H1 (cell line): ENCODE measurements around the gene ZNRF2. TPM values are rescaled to one million over a fixed set of nuclear protein-coding genes. Genes with fewer than 3 reads are reported as not detected.

ENCODE experiments used
- BACH1 ChIP-seq: IDR thresholded peaks from 2 replicates; pipeline ENCODE4 v1.6.1; 2012; ENCODE audit warnings: low read length, improper control_type of control experiment
- BCL11A ChIP-seq, 2 experiments: IDR thresholded peaks; one replicate each; pipeline ENCODE4 v1.6.1; 2011; ENCODE audit warnings: low read depth in 2 of 2, low read length in 2 of 2, mild to moderate bottlenecking in 2 of 2
- POU5F1 ChIP-seq: IDR thresholded peaks from 2 replicates; pipeline ENCODE4 v1.6.1; 2011; ENCODE audit warnings: low read depth, mild to moderate bottlenecking, low read length, moderate library complexity
- RNF2 ChIP-seq: fragments of 200-900, 300-1000 bp; sonication (generic); IDR thresholded peaks from 2 replicates; pipeline ENCODE4 v1.7.1; 2016; ENCODE audit warnings: borderline replicate concordance, low read depth, mild to moderate bottlenecking, antibody characterized with exemption, low read length; ENCODE audit not compliant: poor library complexity, severe bottlenecking; ENCODE audit errors: missing control alignments
- polyA plus RNA-seq, 7 experiments: library from polyadenylated mRNA; depleted of rRNA in 3 of 7; stranded (reverse) in 5 of 7; unstranded in 2 of 7; fragments of >200 nt in 5 of 7; fragments of 200-250 nt in 2 of 7; gene quantifications; 1 replicate in 5 of 7; 2 replicates in 1 of 7; 4 replicates in 1 of 7; pipeline versions ENCODE4 v1.2.1 to v1.2.3, GENCODE V29; 2011 to 2013; ENCODE audit warnings: missing spikeins in 2 of 7, mixed read lengths in 2 of 7
- total RNA-seq: library from RNA; stranded (reverse); fragmentation: NEBNext Ultra II Directional; extraction: Animal tissue kit (Norgen Biotek cat#: 25700); gene quantifications from 2 replicates; pipeline ENCODE4 v1.2.1, GENCODE V29; 2021

The ZNRF2 gene
- total and polyA plus RNA-seq, 2 of the 8 experiments (the other 6 are each of a cell fraction or from before 2014, with no cell fraction given): 2.9 to 16.2 TPM

DNA sequence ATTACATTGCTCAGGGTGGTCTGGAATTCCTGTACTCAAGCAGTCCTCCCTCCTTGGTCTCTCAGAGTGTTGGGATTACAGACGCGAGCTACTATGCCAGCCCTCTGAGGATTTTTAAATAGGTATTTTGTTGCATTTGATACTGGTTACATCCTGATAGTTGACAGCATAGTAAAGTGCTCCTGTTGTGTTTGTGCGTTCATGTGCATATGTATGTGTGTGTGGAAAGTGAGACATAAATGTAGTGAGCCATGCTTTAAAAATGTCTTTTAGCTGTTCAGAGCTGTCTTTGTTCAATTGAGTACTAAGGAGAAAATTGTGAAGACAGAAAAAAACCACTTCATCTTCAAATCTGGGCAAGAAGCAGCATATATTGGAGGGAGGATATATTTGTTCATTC is 27.8 kb downstream of the ZNRF2 start (continued):
- TF ChIP-seq RNF2: no peak
- TF ChIP-seq POU5F1: no peak
- no peak for TF ChIP-seq BACH1
- no peak for TF ChIP-seq BCL11A (IDR thresholded peaks at IDR 0.05; ENCODE audit: low read depth in 2 of 2, low read length in 2 of 2)
